ENCODE data around the gene CYP4F8. TPM values are rescaled to one million over a fixed set of nuclear protein-coding genes. Genes with fewer than 3 reads are reported as not detected.

CYP4F8 gene
- total RNA-seq, 1 experiment from 2014 or later: not detected

DNA sequence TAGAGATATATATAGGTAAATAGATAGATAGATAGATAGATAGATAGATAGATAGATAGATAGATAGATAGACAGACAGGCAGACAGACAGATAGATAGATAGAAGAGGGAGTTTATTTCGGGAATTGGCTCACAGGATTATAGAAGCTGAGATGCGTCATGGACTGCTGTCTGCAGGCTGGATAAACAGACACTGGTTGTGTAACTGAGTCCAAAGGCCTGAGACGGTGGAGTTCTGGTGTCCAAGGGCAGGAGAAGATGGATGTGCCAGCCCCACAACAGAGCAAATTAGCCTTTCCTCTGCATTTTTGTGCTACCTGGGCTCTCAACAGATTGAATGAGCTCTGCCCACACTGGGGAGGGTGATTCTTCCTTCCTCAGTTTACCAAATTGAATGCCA, 28.4 kb downstream of the CYP4F8 start:
- no peak overlapping the region for H3T11ph ChIP-seq (ENCODE audit: low read length)
- no CpG with 5 or more reads among the region's 3 CpGs for WGBS (ENCODE audit: extremely low coverage, insufficient read length, low lambda C conversion rate)
- no peaks in the 10 kb centered on the region for H3K79me1 ChIP-seq (ENCODE audit: insufficient read depth, low read depth, low read length, poor library complexity, severe bottlenecking)
- H3K23ac ChIP-seq (ENCODE audit: insufficient read length, low read depth, low read length): no peak overlapping the region
- H2BK15ac ChIP-seq (ENCODE audit: low read depth, low read length): no peak overlapping the region
- no peak overlapping the region for H3K9ac ChIP-seq (ENCODE audit: extremely low read depth, insufficient read length, low read length)
- no peak overlapping the region for H4K8ac ChIP-seq (replicated peaks; ENCODE audit: insufficient read length, low read depth, low read length)
- no peaks in the 10 kb centered on the region for H3K27me3 ChIP-seq (ENCODE audit: insufficient read depth, low read length)
- no peak overlapping the region for H3K4me3 Mint-ChIP-seq
- no peak overlapping the region for H3K27ac Mint-ChIP-seq
- no peaks in the 10 kb centered on the region for H3K4me1 ChIP-seq (ENCODE audit: insufficient read depth, low read length)
- TF ChIP-seq, protein P1, sequence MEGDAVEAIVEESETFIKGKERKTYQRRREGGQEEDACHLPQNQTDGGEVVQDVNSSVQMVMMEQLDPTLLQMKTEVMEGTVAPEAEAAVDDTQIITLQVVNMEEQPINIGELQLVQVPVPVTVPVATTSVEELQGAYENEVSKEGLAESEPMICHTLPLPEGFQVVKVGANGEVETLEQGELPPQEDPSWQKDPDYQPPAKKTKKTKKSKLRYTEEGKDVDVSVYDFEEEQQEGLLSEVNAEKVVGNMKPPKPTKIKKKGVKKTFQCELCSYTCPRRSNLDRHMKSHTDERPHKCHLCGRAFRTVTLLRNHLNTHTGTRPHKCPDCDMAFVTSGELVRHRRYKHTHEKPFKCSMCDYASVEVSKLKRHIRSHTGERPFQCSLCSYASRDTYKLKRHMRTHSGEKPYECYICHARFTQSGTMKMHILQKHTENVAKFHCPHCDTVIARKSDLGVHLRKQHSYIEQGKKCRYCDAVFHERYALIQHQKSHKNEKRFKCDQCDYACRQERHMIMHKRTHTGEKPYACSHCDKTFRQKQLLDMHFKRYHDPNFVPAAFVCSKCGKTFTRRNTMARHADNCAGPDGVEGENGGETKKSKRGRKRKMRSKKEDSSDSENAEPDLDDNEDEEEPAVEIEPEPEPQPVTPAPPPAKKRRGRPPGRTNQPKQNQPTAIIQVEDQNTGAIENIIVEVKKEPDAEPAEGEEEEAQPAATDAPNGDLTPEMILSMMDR (conservative IDR thresholded peaks at IDR 0.05): no peak
- H3K18ac ChIP-seq (ENCODE audit: insufficient read length, low read depth, low read length): no peak overlapping the region
- no peak overlapping the region for H2AK5ac ChIP-seq (ENCODE audit: insufficient read length, low read length)
- no peaks in the 10 kb centered on the region for H3K79me2 ChIP-seq (ENCODE audit: insufficient read depth, low read length)
- H2BK120ac ChIP-seq (ENCODE audit: low read depth, low read length, poor library complexity, severe bottlenecking): no peak overlapping the region
- no peak overlapping the region for H4K91ac ChIP-seq (ENCODE audit: insufficient read length, low read depth, low read length)
- no peaks in the 10 kb centered on the region for H3K4me1 Mint-ChIP-seq
- no peak overlapping the region for H2BK20ac ChIP-seq (ENCODE audit: low read depth, low read length, poor library complexity, severe bottlenecking)
- H2BK12ac ChIP-seq (ENCODE audit: insufficient read length, low read depth, low read length): no peak overlapping the region
- no peak overlapping the region for H3K56ac ChIP-seq (ENCODE audit: insufficient read length, low read depth, low read length)
- H3K9me3 ChIP-seq (ENCODE audit: control insufficient read depth, low read depth, low read length): peaks cover 97% of the 10 kb centered on the region
- no peak overlapping the region for H3K14ac ChIP-seq (ENCODE audit: insufficient read depth, low read length)
- H3K9me3 Mint-ChIP-seq: peaks cover 90 to 96% of the 10 kb centered on the region in 2 experiments
- H4K20me1 ChIP-seq (ENCODE audit: control insufficient read depth, insufficient read depth, insufficient read length): no peaks in the 10 kb centered on the region
- H3K4ac ChIP-seq (ENCODE audit: low read depth, low read length): no peak overlapping the region
- H4K5ac ChIP-seq (ENCODE audit: insufficient read length, low read depth, low read length): no peak overlapping the region
- H3K4me2 ChIP-seq (ENCODE audit: insufficient read depth, insufficient read length, low read length): no peak overlapping the region
- H3K36me3 Mint-ChIP-seq (ENCODE audit: insufficient read depth in 1 of 3, low read depth in 3 of 3): peaks cover 3 to 45% (median 6%) of the 10 kb centered on the region in 3 experiments; a peak in 5 of 7 replicates
- H2AFZ ChIP-seq (ENCODE audit: low read length): no peak overlapping the region
- H3K27me3 Mint-ChIP-seq (ENCODE audit: low read depth): peaks cover 6% of the 10 kb centered on the region
- DNase-seq: no peak
- H3K27ac ChIP-seq (ENCODE audit: insufficient read length, low read depth, low read length): no peak overlapping the region
- no peak overlapping the region for H2BK5ac ChIP-seq (ENCODE audit: insufficient read length, low read length)
- no peaks in the 10 kb centered on the region for H3K23me2 ChIP-seq (ENCODE audit: insufficient read length, low read depth, low read length, poor library complexity, severe bottlenecking)

Data from H9 (cell line).